Progenitor cell of endocrine pancreas (in vitro differentiated cells): ENCODE results near the gene FBXW7. TPM values are rescaled to one million over a fixed set of nuclear protein-coding genes. Genes with fewer than 3 reads are reported as not detected.

Experiments
- DNase-seq: peaks from one replicate; pipeline ENCODE4 v3.0.0; 2021; ENCODE audit warnings: low spot score; ENCODE audit not compliant: unreplicated experiment
- H3K27ac Mint-ChIP-seq: 2 replicates; pipeline ENCODE4 v1.8.0; 2021; ENCODE audit warnings: mild to moderate bottlenecking, moderate library complexity, mixed read lengths
- H3K27me3 Mint-ChIP-seq: 2 replicates; pipeline ENCODE4 v1.8.0; 2021; ENCODE audit warnings: mixed read lengths
- H3K36me3 Mint-ChIP-seq: 2 replicates; pipeline ENCODE4 v1.8.0; 2022; ENCODE audit warnings: mixed read lengths; ENCODE audit not compliant: insufficient read depth
- H3K4me1 Mint-ChIP-seq: 2 replicates; pipeline ENCODE4 v1.8.0; 2021; ENCODE audit warnings: low read depth, mixed read lengths
- H3K4me3 Mint-ChIP-seq: 2 replicates; pipeline ENCODE4 v1.8.0; 2021; ENCODE audit warnings: low read depth, mild to moderate bottlenecking, moderate library complexity, mixed read lengths
- H3K9me3 Mint-ChIP-seq: 2 replicates; pipeline ENCODE4 v1.8.0; 2021; ENCODE audit warnings: low read depth, mixed read lengths
- total RNA-seq: library from RNA; stranded (reverse); gene quantifications from 2 replicates; pipeline ENCODE4 v1.2.1, GENCODE V29; 2021
- TF ChIP-seq, protein P1 (sequence below): fragments of 200-600 bp; sonication (generic); IDR thresholded peaks from one replicate; pipeline ENCODE4 v1.5.0; 2021; ENCODE audit warnings: antibody characterized with exemption, mild to moderate bottlenecking; ENCODE audit not compliant: unreplicated experiment

FBXW7 gene
- total RNA-seq, 1 donor from 2014 or later = 52.1 TPM

DNA sequence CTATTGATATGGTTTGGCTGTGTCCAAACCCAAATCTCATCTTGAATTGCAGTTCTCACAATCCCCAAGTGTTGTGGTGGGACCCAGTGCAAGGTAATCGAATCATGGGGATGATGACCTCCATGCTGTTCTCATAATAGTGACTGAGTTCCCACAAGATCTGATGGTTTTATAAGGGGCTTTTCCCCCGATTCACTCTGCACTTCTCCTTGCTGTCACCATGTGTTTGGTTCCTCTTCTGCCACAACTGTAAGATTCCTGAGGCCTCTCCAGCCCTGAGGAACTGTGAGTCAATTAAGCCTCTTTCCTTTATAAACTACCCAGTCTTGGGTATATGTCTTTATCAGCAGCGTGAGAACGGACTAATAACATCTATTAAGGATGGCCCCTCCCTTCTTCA, 68.8 kb downstream of the FBXW7 start:
- Mint-ChIP-seq H3K27ac (no peak overlapping the region), H3K4me3 (no peak overlapping the region), H3K4me1 (peaks cover 26% of the 10 kb centered on the region), H3K9me3 (peaks cover 3% of the 10 kb centered on the region), H3K36me3 (peaks cover 3% of the 10 kb centered on the region), H3K27me3 (no peaks in the 10 kb centered on the region)
- TF ChIP-seq, protein P1, sequence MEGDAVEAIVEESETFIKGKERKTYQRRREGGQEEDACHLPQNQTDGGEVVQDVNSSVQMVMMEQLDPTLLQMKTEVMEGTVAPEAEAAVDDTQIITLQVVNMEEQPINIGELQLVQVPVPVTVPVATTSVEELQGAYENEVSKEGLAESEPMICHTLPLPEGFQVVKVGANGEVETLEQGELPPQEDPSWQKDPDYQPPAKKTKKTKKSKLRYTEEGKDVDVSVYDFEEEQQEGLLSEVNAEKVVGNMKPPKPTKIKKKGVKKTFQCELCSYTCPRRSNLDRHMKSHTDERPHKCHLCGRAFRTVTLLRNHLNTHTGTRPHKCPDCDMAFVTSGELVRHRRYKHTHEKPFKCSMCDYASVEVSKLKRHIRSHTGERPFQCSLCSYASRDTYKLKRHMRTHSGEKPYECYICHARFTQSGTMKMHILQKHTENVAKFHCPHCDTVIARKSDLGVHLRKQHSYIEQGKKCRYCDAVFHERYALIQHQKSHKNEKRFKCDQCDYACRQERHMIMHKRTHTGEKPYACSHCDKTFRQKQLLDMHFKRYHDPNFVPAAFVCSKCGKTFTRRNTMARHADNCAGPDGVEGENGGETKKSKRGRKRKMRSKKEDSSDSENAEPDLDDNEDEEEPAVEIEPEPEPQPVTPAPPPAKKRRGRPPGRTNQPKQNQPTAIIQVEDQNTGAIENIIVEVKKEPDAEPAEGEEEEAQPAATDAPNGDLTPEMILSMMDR = no peak
- DNase-seq = no peak

DNA sequence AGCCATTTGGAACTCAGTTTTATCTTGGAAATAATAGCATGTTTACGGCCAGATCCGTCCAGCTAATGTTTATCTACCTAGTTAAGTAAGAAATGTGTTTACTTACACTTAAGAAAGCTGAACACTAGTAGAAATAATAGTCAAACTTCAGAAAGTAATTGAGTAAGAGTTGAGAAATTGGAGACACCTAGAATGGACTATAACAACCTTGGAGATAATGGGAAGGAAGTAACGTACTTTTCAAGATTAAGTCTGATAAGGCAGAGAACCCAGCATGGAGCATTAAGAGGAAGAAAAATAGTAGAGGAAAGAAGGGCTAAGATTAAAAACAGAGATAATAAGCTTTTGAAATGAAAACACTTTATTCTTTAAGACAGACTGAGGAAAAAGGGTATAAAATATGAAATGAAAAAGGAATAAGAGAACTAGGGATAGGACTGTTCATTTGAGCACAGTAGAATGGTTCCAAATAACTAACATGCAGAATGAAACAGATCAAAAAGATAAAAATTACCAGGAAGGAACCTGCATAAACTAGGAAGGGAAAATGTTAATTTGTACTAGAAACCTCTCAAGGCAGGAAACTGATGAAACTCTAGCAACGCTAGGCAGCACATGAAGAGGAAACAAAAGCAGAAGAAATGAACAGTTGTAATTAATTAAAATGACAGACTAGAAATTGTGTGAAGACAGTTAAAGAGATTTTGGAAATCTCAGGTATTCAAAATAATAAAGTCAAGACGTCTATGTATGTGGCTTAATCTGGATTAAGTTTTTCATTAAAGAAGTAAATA, 71.7 kb downstream of the FBXW7 start:
- H3K4me3 Mint-ChIP-seq = no peak overlapping the region
- DNase-seq = no peak
- H3K9me3 Mint-ChIP-seq = peaks cover 3% of the 10 kb centered on the region
- H3K27ac Mint-ChIP-seq = peak overlapping the region; percentile 38
- H3K27me3 Mint-ChIP-seq = no peaks in the 10 kb centered on the region
- peaks cover 29% of the 10 kb centered on the region for H3K4me1 Mint-ChIP-seq
- TF ChIP-seq, protein P1 = no peak
- H3K36me3 Mint-ChIP-seq = peaks cover 3% of the 10 kb centered on the region

DNA sequence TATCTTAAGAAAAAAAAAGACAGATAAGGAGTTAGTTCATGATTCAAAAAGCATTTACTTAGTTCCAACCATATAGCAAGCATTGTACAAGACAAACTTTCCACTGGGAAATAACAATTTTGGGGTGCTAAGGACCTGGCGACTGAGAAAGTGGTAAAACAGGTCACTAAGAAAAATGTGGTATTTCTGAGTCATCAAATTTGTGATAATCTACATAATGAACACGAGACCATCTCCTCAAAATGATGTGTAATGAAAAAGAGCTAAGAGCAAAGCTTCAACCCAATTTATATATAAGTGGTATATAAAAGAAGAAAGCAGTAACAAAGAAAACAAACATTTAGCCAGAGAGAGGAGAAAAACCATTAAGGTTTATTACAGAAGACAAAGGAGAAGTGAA, 72.3 kb downstream of the FBXW7 start:
- H3K27ac Mint-ChIP-seq = peak overlapping the region; percentile 8
- H3K4me1 Mint-ChIP-seq = peaks cover 29% of the 10 kb centered on the region
- DNase-seq = no peak
- no peak overlapping the region for H3K4me3 Mint-ChIP-seq
- H3K36me3 Mint-ChIP-seq = peaks cover 3% of the 10 kb centered on the region
- peaks cover 3% of the 10 kb centered on the region for H3K9me3 Mint-ChIP-seq
- TF ChIP-seq, protein P1 = no peak
- H3K27me3 Mint-ChIP-seq = no peaks in the 10 kb centered on the region

DNA sequence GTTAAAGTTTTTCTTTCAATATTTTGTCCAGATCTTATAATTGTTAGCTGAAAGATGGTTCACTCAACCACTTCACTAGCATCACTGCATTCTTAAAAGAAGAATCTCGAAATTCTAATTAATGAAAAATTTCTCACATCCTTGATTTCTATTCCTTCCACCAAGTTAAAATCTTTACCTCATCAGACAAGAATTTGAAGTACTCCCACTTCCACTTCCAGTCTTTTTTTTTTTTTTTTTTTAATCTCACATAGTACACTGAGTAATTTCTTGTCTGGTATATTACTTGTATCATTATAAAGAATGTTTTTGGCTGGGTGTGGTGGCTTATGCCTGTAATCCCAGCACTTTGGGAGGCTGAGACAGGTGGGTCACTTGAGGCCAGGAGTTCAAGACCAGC, 73.2 kb downstream of the FBXW7 start:
- H3K4me1 Mint-ChIP-seq = peaks cover 29% of the 10 kb centered on the region
- no peaks in the 10 kb centered on the region for H3K27me3 Mint-ChIP-seq
- H3K9me3 Mint-ChIP-seq = peaks cover 3% of the 10 kb centered on the region
- no peak overlapping the region for H3K27ac Mint-ChIP-seq
- TF ChIP-seq, protein P1 = no peak
- no peak for DNase-seq
- H3K36me3 Mint-ChIP-seq = peaks cover 3% of the 10 kb centered on the region
- H3K4me3 Mint-ChIP-seq = no peak overlapping the region

DNA sequence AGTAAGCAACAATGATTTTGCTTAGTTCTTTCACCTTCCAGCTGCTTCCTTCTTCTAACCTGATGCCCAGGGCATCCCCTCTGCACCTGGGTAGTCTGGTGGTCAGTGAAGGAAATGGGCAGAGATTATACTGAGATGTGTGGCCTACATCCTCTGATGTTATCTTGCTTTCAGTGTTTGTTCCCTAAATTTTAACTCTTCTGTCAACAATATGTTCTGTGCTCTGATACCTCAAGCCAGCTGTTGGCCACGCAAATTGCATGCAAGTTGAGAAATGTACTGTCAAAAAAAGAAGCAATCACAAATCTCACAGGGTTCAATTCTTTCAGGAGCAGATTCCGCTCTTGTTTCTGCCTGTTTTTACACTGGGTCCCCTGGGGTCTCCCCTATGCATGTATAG, 73.8 kb downstream of the FBXW7 start:
- TF ChIP-seq, protein P1 = no peak
- H3K4me1 Mint-ChIP-seq = peaks cover 26% of the 10 kb centered on the region
- H3K27me3 Mint-ChIP-seq = no peaks in the 10 kb centered on the region
- peak overlapping the region; percentile 89 for H3K27ac Mint-ChIP-seq
- no peaks in the 10 kb centered on the region for H3K36me3 Mint-ChIP-seq
- H3K4me3 Mint-ChIP-seq = no peak overlapping the region
- no peak for DNase-seq
- H3K9me3 Mint-ChIP-seq = peaks cover under 1% of the 10 kb centered on the region
